CD4-positive, alpha-beta memory T cell (primary cell): Measurements from ENCODE around the gene C19orf67. TPM values are rescaled to one million over a fixed set of nuclear protein-coding genes. Genes with fewer than 3 reads are reported as not detected.

Source experiments
- CTCF ChIA-PET: fragments of 350-600 bp; sonication (Branson Sonifier 250); formaldehyde crosslinking; loops from one replicate; lab custom pipeline; 2021; ENCODE audit warnings: inconsistent platforms; ENCODE audit not compliant: partially characterized antibody; lab: Charles Lee
- POLR2A ChIA-PET: fragments of 350-600 bp; sonication (Branson Sonifier 250); formaldehyde crosslinking; loops from one replicate; lab custom pipeline; 2021; ENCODE audit not compliant: partially characterized antibody; lab: Charles Lee
- DNase-seq, 5 donors: peaks; one replicate each; pipeline versions ENCODE4 v3.0.0 to v3.0.0-alpha.2; 2020 to 2022; ENCODE audit warnings: mixed read lengths in 1 of 5
- H3K27ac ChIP-seq: one replicate; pipeline ENCODE4 v1.7.0; 2013; ENCODE audit warnings: low read depth, low read length
- H3K27me3 ChIP-seq: 2 replicates; pipeline ENCODE4 v1.7.0; 2013; ENCODE audit warnings: mild to moderate bottlenecking, low read length, moderate library complexity; ENCODE audit not compliant: insufficient read depth
- H3K36me3 ChIP-seq: 2 replicates; pipeline ENCODE4 v1.7.0; 2013; ENCODE audit warnings: mild to moderate bottlenecking, low read length, moderate library complexity; ENCODE audit not compliant: insufficient read depth
- H3K4me1 ChIP-seq: 2 replicates; pipeline ENCODE4 v1.7.0; 2013; ENCODE audit warnings: mild to moderate bottlenecking, low read length, moderate library complexity; ENCODE audit not compliant: insufficient read depth
- H3K4me3 ChIP-seq, 2 donors: one replicate each; pipeline ENCODE4 v1.7.0; 2013; ENCODE audit warnings: low read length in 2 of 2, mild to moderate bottlenecking in 1 of 2
- H3K9me3 ChIP-seq, 2 donors: one replicate each; pipeline ENCODE4 v1.7.0; 2013; ENCODE audit warnings: low read length in 2 of 2, control low read depth in 1 of 2; ENCODE audit not compliant: control insufficient read depth in 1 of 2
- H3K27ac Mint-ChIP-seq, 7 donors: one replicate each; pipeline ENCODE4 v1.8.0; 2020 to 2021; ENCODE audit warnings: mixed read lengths in 7 of 7, mild to moderate bottlenecking in 6 of 7, inconsistent platforms in 3 of 7, moderate library complexity in 3 of 7
- H3K27me3 Mint-ChIP-seq, 2 donors: one replicate each; pipeline ENCODE4 v1.8.0; 2020 to 2021; ENCODE audit warnings: mixed read lengths in 2 of 2
- H3K36me3 Mint-ChIP-seq, 2 donors: one replicate each; pipeline ENCODE4 v1.8.0; 2020 to 2021; ENCODE audit warnings: mixed read lengths in 2 of 2, inconsistent platforms in 1 of 2, mild to moderate bottlenecking in 1 of 2
- H3K4me1 Mint-ChIP-seq, 4 donors: one replicate each; pipeline ENCODE4 v1.8.0; 2020 to 2021; ENCODE audit warnings: mixed read lengths in 4 of 4, mild to moderate bottlenecking in 1 of 4
- H3K4me3 Mint-ChIP-seq, 8 donors: one replicate each; pipeline ENCODE4 v1.8.0; 2020 to 2021; ENCODE audit warnings: mixed read lengths in 8 of 8, mild to moderate bottlenecking in 7 of 8, moderate library complexity in 6 of 8, inconsistent platforms in 3 of 8
- H3K9me3 Mint-ChIP-seq, 8 donors: one replicate each; pipeline ENCODE4 v1.8.0; 2020 to 2021; ENCODE audit warnings: mixed read lengths in 8 of 8, mild to moderate bottlenecking in 5 of 8, inconsistent platforms in 3 of 8, moderate library complexity in 1 of 8
- intact Hi-C: fragments of 100-400 bp; cut with micrococcal nuclease; formaldehyde crosslinking; loops from one replicate; pipeline ENCODE4 v1.15.1; 2023
- polyA plus RNA-seq, 2 donors: library from polyadenylated mRNA; unstranded; fragments of 300-500 nt; fragmentation: Illumina TruSeq; gene quantifications; one replicate each; pipeline ENCODE4 v1.2.3, GENCODE V29; 2021
- total RNA-seq, 2 experiments: library from RNA; stranded (reverse); gene quantifications; one replicate each; pipeline ENCODE4 v1.2.3, GENCODE V29; 2021

The C19orf67 gene
- total RNA-seq (under 1 TPM in 1 of 2 experiments, not detected in 1; 0.55 TPM), polyA plus RNA-seq (not detected)

- H3K27ac ChIP-seq, result no peak within 1 kb of the TSS
- ChIA-PET CTCF (interaction anchor here (0.6 to 2.6 kb wide), 3 partner anchors 51 to 1000 kb away, joined by 3 to 12 read pairs (median 3); partner anchors contain the start of gene ASF1B), POLR2A (interaction anchor here (0.8 kb wide), 1 partner anchor 11 kb away, joined by 3 read pairs; no protein-coding TSS in a partner anchor)
- H3K9me3 ChIP-seq, result no peaks in the 10 kb centered on the region
- no peaks in the 10 kb centered on the region for H3K27me3 ChIP-seq
- peaks cover 21% of the 10 kb centered on the region for H3K4me1 ChIP-seq
- H3K4me3 ChIP-seq, result no peak within 1 kb of the TSS
- Mint-ChIP-seq H3K36me3 (peaks cover 4 to 9% of the 10 kb centered on the region in 2 donors), H3K4me3 (peak within 1 kb of the TSS in 1 of 8 donors; percentile 26), H3K27me3 (no peaks in the 10 kb centered on the region), H3K9me3 (no peaks in the 10 kb centered on the region), H3K27ac (peak within 1 kb of the TSS in 3 of 7 donors; percentile 7 to 97 (median 37)), H3K4me1 (peaks cover 8 to 33% (median 22%) of the 10 kb centered on the region in 4 donors)
- no peaks in the 10 kb centered on the region for H3K36me3 ChIP-seq
- DNase-seq, result no peak
- intact Hi-C loops, result no loop called here
These were observed at the start of gene C19orf67 for GRCh38 chr19:14085309-14085995. Gene C19orf67, minus strand, starts transcription at chr19:14085783. Its CDS starts 156 bp downstream, at chr19:14085627.

GRCh38 chr19:14135355-14135754 lies 49.8 kb upstream of the C19orf67 start:
- H3K27me3 Mint-ChIP-seq, result no peaks in the 10 kb centered on the region
- no peaks in the 10 kb centered on the region for H3K9me3 Mint-ChIP-seq
- peak overlapping the region in 6 of 7 donors; percentile 29 to 77 (median 49) for H3K27ac Mint-ChIP-seq
- intact Hi-C loops, result no loop called here
- H3K4me1 ChIP-seq, result peaks cover 18% of the 10 kb centered on the region
- H3K4me1 Mint-ChIP-seq, result peaks cover 13 to 33% (median 21%) of the 10 kb centered on the region in 4 donors
- ChIA-PET POLR2A (interaction anchor here (1.0 to 3.2 kb wide), 7 partner anchors 44 to 383 kb away, joined by 3 to 36 read pairs (median 19); partner anchors contain the start of genes ADGRE5, DNAJB1, IL27RA and MISP3), CTCF (interaction anchor here (0.8 to 4.1 kb wide), 10 partner anchors 14 to 351 kb away, joined by 3 to 68 read pairs (median 13); partner anchors contain the start of gene C19orf67)
- peak overlapping the region; percentile 73 to 95 (median 85) for H3K4me3 Mint-ChIP-seq
- peaks cover 3 to 6% of the 10 kb centered on the region in 2 donors for H3K36me3 Mint-ChIP-seq
- no peak for DNase-seq
- no peaks in the 10 kb centered on the region for H3K27me3 ChIP-seq
- H3K9me3 ChIP-seq, result no peaks in the 10 kb centered on the region
- peak overlapping the region; percentile 60 for H3K27ac ChIP-seq
- H3K4me3 ChIP-seq, result no peak overlapping the region
- H3K36me3 ChIP-seq, result no peaks in the 10 kb centered on the region

- POLR2A ChIA-PET, result no interaction called here
These were observed 42.4 kb upstream of the C19orf67 start for GRCh38 chr19:14127929-14128509.

GRCh38 chr19:14127176-14127575 lies 41.6 kb upstream of the C19orf67 start:
- H3K27ac ChIP-seq, result no peak overlapping the region
- no peaks in the 10 kb centered on the region for H3K27me3 Mint-ChIP-seq
- H3K27me3 ChIP-seq, result no peaks in the 10 kb centered on the region
- no peaks in the 10 kb centered on the region for H3K36me3 ChIP-seq
- ChIA-PET CTCF (no interaction called here), POLR2A (no interaction called here)
- no peaks in the 10 kb centered on the region for H3K36me3 Mint-ChIP-seq
- H3K4me1 ChIP-seq, result no peaks in the 10 kb centered on the region
- no peaks in the 10 kb centered on the region for H3K4me1 Mint-ChIP-seq
- intact Hi-C loops, result no loop called here
- no peak for DNase-seq
- no peak overlapping the region for H3K4me3 Mint-ChIP-seq
- no peaks in the 10 kb centered on the region for H3K9me3 ChIP-seq
- H3K9me3 Mint-ChIP-seq, result no peaks in the 10 kb centered on the region
- no peak overlapping the region for H3K4me3 ChIP-seq
- H3K27ac Mint-ChIP-seq, result peak overlapping the region in 1 of 7 donors; percentile 60

More at GRCh38 chr19:14127929-14128509, 42.4 kb upstream of the C19orf67 start:
- no peaks in the 10 kb centered on the region for H3K4me1 Mint-ChIP-seq
- H3K27me3 Mint-ChIP-seq, result no peaks in the 10 kb centered on the region
- intact Hi-C loops, result no loop called here
- no peaks in the 10 kb centered on the region for H3K36me3 Mint-ChIP-seq
- no peaks in the 10 kb centered on the region for H3K27me3 ChIP-seq
- H3K27ac Mint-ChIP-seq, result no peak overlapping the region
- no peaks in the 10 kb centered on the region for H3K9me3 Mint-ChIP-seq
- H3K4me1 ChIP-seq, result no peaks in the 10 kb centered on the region
- no peak overlapping the region for H3K4me3 Mint-ChIP-seq
- DNase-seq, result no peak
- no peaks in the 10 kb centered on the region for H3K9me3 ChIP-seq
- H3K4me3 ChIP-seq, result no peak overlapping the region
- CTCF ChIA-PET, result interaction anchor here (0.9 kb wide), 1 partner anchor 221 kb away, joined by 3 read pairs; no protein-coding TSS in a partner anchor
- H3K36me3 ChIP-seq, result no peaks in the 10 kb centered on the region
- no peak overlapping the region for H3K27ac ChIP-seq

GRCh38 chr19:14122924-14123323 lies 37.3 kb upstream of the C19orf67 start:
- Histone ChIP-seq H3K4me3 (no peak overlapping the region), H3K36me3 (no peaks in the 10 kb centered on the region), H3K27me3 (no peaks in the 10 kb centered on the region), H3K4me1 (peaks cover 11% of the 10 kb centered on the region), H3K9me3 (no peaks in the 10 kb centered on the region), H3K27ac (no peak overlapping the region)
- Mint-ChIP-seq H3K9me3 (no peaks in the 10 kb centered on the region), H3K27me3 (no peaks in the 10 kb centered on the region), H3K36me3 (peaks cover 0 to 2% of the 10 kb centered on the region in 2 donors), H3K4me1 (peaks cover 7 to 11% (median 9%) of the 10 kb centered on the region in 4 donors), H3K27ac (peak overlapping the region in 1 of 7 donors; percentile 19), H3K4me3 (no peak overlapping the region)
- CTCF ChIA-PET, result interaction anchor here (1.6 to 1.8 kb wide), 2 partner anchors 14 to 49 kb away, joined by 3 to 7 read pairs; partner anchors contain the start of gene ASF1B
- intact Hi-C loops, result no loop called here
- DNase-seq, result no peak
- POLR2A ChIA-PET, result interaction anchor here (1.1 kb wide), 1 partner anchor 14 kb away, joined by 5 read pairs; the partner anchor contains the start of gene ASF1B

- ChIA-PET CTCF (no interaction called here), POLR2A (no interaction called here)
- Mint-ChIP-seq H3K4me1 (peaks cover 17 to 33% (median 24%) of the 10 kb centered on the region in 4 donors), H3K4me3 (no peak overlapping the region), H3K9me3 (no peaks in the 10 kb centered on the region), H3K27ac (peak overlapping the region in 1 of 7 donors; percentile 21), H3K27me3 (no peaks in the 10 kb centered on the region), H3K36me3 (peaks cover 0 to 7% of the 10 kb centered on the region in 2 donors)
- Histone ChIP-seq H3K36me3 (no peaks in the 10 kb centered on the region), H3K4me1 (peaks cover 28% of the 10 kb centered on the region), H3K4me3 (no peak overlapping the region), H3K27ac (no peak overlapping the region), H3K9me3 (no peaks in the 10 kb centered on the region), H3K27me3 (no peaks in the 10 kb centered on the region)
- no peak for DNase-seq
- intact Hi-C loops, result no loop called here
These were observed 34.9 kb upstream of the C19orf67 start for GRCh38 chr19:14120497-14120780.
